ENCODE data around the gene GPR158. TPM values are rescaled to one million over a fixed set of nuclear protein-coding genes. Genes with fewer than 3 reads are reported as not detected.

The GPR158 gene
- total RNA-seq, 1 experiment from 2014 or later: 0.24 TPM

GRCh38 chr10:25261110-25261509 is 86.3 kb downstream of the GPR158 start:
- H3K18ac ChIP-seq (ENCODE audit: insufficient read length, low read depth, low read length): no peak overlapping the region
- Mint-ChIP-seq H3K27me3 (ENCODE audit: low read depth) (no peaks in the 10 kb centered on the region), H3K27ac (no peak overlapping the region), H3K9me3 (no peaks in the 10 kb centered on the region; a peak in 1 of 5 replicates), H3K4me1 (peaks cover 0 to 4% of the 10 kb centered on the region in 2 experiments), H3K36me3 (ENCODE audit: insufficient read depth in 1 of 3, low read depth in 3 of 3) (no peaks in the 10 kb centered on the region), H3K4me3 (no peak overlapping the region)
- no peak overlapping the region for H4K5ac ChIP-seq (ENCODE audit: insufficient read length, low read depth, low read length)
- no peaks in the 10 kb centered on the region for H3K79me1 ChIP-seq (ENCODE audit: insufficient read depth, low read depth, low read length, poor library complexity, severe bottlenecking)
- no peak overlapping the region for H2BK15ac ChIP-seq (ENCODE audit: low read depth, low read length)
- H3T11ph ChIP-seq (ENCODE audit: low read length): no peak overlapping the region
- no peak overlapping the region for H2BK12ac ChIP-seq (ENCODE audit: insufficient read length, low read depth, low read length)
- no peak overlapping the region for H4K8ac ChIP-seq (replicated peaks; ENCODE audit: insufficient read length, low read depth, low read length)
- no peaks in the 10 kb centered on the region for H3K27me3 ChIP-seq (ENCODE audit: insufficient read depth, low read length)
- no peak overlapping the region for H3K14ac ChIP-seq (ENCODE audit: insufficient read depth, low read length)
- no peak overlapping the region for H2BK20ac ChIP-seq (ENCODE audit: low read depth, low read length, poor library complexity, severe bottlenecking)
- H3K79me2 ChIP-seq (ENCODE audit: insufficient read depth, low read length): no peaks in the 10 kb centered on the region
- no CpG with 5 or more reads among the region's 2 CpGs for WGBS (ENCODE audit: extremely low coverage, insufficient read length, low lambda C conversion rate)
- no peak overlapping the region for H3K9ac ChIP-seq (ENCODE audit: extremely low read depth, insufficient read length, low read length)
- H2BK5ac ChIP-seq (ENCODE audit: insufficient read length, low read length): no peak overlapping the region
- H3K4me1 ChIP-seq (ENCODE audit: insufficient read depth, low read length): no peaks in the 10 kb centered on the region
- H3K27ac ChIP-seq (ENCODE audit: insufficient read length, low read depth, low read length): no peak overlapping the region
- H3K4ac ChIP-seq (ENCODE audit: low read depth, low read length): no peak overlapping the region
- no peak overlapping the region for H3K56ac ChIP-seq (ENCODE audit: insufficient read length, low read depth, low read length)
- H2AFZ ChIP-seq (ENCODE audit: low read length): no peak overlapping the region
- no peak for DNase-seq
- H2BK120ac ChIP-seq (ENCODE audit: low read depth, low read length, poor library complexity, severe bottlenecking): no peak overlapping the region
- H4K20me1 ChIP-seq (ENCODE audit: control insufficient read depth, insufficient read depth, insufficient read length): no peaks in the 10 kb centered on the region
- H4K91ac ChIP-seq (ENCODE audit: insufficient read length, low read depth, low read length): no peak overlapping the region
- H3K23me2 ChIP-seq (ENCODE audit: insufficient read length, low read depth, low read length, poor library complexity, severe bottlenecking): no peaks in the 10 kb centered on the region
- H3K23ac ChIP-seq (ENCODE audit: insufficient read length, low read depth, low read length): no peak overlapping the region
- no peak overlapping the region for H2AK5ac ChIP-seq (ENCODE audit: insufficient read length, low read length)
- H3K9me3 ChIP-seq (ENCODE audit: control insufficient read depth, low read depth, low read length): no peaks in the 10 kb centered on the region
- no peak overlapping the region for H3K4me2 ChIP-seq (ENCODE audit: insufficient read depth, insufficient read length, low read length)
- TF ChIP-seq, protein P1, sequence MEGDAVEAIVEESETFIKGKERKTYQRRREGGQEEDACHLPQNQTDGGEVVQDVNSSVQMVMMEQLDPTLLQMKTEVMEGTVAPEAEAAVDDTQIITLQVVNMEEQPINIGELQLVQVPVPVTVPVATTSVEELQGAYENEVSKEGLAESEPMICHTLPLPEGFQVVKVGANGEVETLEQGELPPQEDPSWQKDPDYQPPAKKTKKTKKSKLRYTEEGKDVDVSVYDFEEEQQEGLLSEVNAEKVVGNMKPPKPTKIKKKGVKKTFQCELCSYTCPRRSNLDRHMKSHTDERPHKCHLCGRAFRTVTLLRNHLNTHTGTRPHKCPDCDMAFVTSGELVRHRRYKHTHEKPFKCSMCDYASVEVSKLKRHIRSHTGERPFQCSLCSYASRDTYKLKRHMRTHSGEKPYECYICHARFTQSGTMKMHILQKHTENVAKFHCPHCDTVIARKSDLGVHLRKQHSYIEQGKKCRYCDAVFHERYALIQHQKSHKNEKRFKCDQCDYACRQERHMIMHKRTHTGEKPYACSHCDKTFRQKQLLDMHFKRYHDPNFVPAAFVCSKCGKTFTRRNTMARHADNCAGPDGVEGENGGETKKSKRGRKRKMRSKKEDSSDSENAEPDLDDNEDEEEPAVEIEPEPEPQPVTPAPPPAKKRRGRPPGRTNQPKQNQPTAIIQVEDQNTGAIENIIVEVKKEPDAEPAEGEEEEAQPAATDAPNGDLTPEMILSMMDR (conservative IDR thresholded peaks at IDR 0.05): no peak
